MM.1S (cell line): Measurements from ENCODE around the gene LMO7.

Source experiments
- DNase-seq: peaks from one replicate; pipeline ENCODE4 v3.0.0-alpha.2; 2015
- H2AFZ ChIP-seq: fragments of 300-600 bp; sonication (generic); 2 replicates; pipeline ENCODE4 v1.6.0; 2016; ENCODE audit warnings: antibody characterized with exemption, low read length
- H3F3A ChIP-seq: fragments of 300-600 bp; sonication (generic); 2 replicates; pipeline ENCODE4 v1.6.1; 2016; ENCODE audit warnings: mild to moderate bottlenecking, antibody characterized with exemption, low read length, moderate library complexity, mixed read lengths; ENCODE audit not compliant: insufficient read depth
- H3K27ac ChIP-seq: fragments of 300-600 bp; sonication (generic); 2 replicates; pipeline ENCODE4 v1.5.1; 2016; ENCODE audit warnings: mild to moderate bottlenecking, low read length
- H3K27me3 ChIP-seq: fragments of 300-600 bp; sonication (generic); replicated peaks from 2 replicates; pipeline ENCODE4 v1.6.0; 2016; ENCODE audit warnings: low read length; ENCODE audit not compliant: insufficient read depth
- H3K36me3 ChIP-seq: fragments of 300-600 bp; sonication (generic); replicated peaks from 2 replicates; pipeline ENCODE4 v1.6.1; 2016; ENCODE audit warnings: mild to moderate bottlenecking, low read length, mixed read lengths; ENCODE audit not compliant: insufficient read depth
- H3K4me1 ChIP-seq: fragments of 300-600 bp; sonication (generic); 2 replicates; pipeline ENCODE4 v1.6.1; 2016; ENCODE audit warnings: low read length, mixed read lengths
- H3K4me2 ChIP-seq: fragments of 300-600 bp; sonication (generic); 2 replicates; pipeline ENCODE4 v1.6.0; 2016; ENCODE audit warnings: low read depth, low read length
- H3K4me3 ChIP-seq: fragments of 300-600 bp; sonication (generic); 2 replicates; pipeline ENCODE4 v1.5.1; 2016; ENCODE audit warnings: low read length, mixed read lengths
- H3K79me2 ChIP-seq: fragments of 300-600 bp; sonication (generic); 2 replicates; pipeline ENCODE4 v1.6.1; 2016; ENCODE audit warnings: mixed run types, low read length, mixed read lengths
- H3K9ac ChIP-seq: fragments of 300-600 bp; sonication (generic); 2 replicates; pipeline ENCODE4 v1.6.1; 2016; ENCODE audit warnings: low read length, mixed read lengths
- H3K9me2 ChIP-seq: fragments of 300-600 bp; sonication (generic); replicated peaks from 2 replicates; pipeline ENCODE4 v1.6.1; 2016; ENCODE audit warnings: mild to moderate bottlenecking, low read length, mixed read lengths; ENCODE audit not compliant: insufficient read depth
- H3K9me3 ChIP-seq: fragments of 300-600 bp; sonication (generic); replicated peaks from 2 replicates; pipeline ENCODE4 v1.6.1; 2016; ENCODE audit warnings: mild to moderate bottlenecking, low read length, mixed read lengths; ENCODE audit not compliant: insufficient read depth
- H4K20me1 ChIP-seq: fragments of 300-600 bp; sonication (generic); 2 replicates; pipeline ENCODE4 v1.6.1; 2016; ENCODE audit warnings: mild to moderate bottlenecking, low read length, moderate library complexity, mixed read lengths; ENCODE audit not compliant: insufficient read depth
- CTCF ChIP-seq: fragments of 300-600 bp; sonication (generic); IDR thresholded peaks from 2 replicates; pipeline ENCODE4 v1.5.1; 2016; ENCODE audit warnings: antibody characterized with exemption, low read length, mixed read lengths
- EZH2 ChIP-seq: fragments of 300-600 bp; sonication (generic); optimal IDR thresholded peaks from 2 replicates; pipeline ENCODE3; 2017; ENCODE audit warnings: low read depth, mild to moderate bottlenecking, antibody characterized with exemption, low read length, mixed read lengths
- EZH2phosphoT487 ChIP-seq: fragments of 300-600 bp; sonication (generic); IDR thresholded peaks from 2 replicates; pipeline ENCODE4 v1.6.1; 2018; ENCODE audit warnings: antibody characterized with exemption, low read length

LMO7 gene

DNA sequence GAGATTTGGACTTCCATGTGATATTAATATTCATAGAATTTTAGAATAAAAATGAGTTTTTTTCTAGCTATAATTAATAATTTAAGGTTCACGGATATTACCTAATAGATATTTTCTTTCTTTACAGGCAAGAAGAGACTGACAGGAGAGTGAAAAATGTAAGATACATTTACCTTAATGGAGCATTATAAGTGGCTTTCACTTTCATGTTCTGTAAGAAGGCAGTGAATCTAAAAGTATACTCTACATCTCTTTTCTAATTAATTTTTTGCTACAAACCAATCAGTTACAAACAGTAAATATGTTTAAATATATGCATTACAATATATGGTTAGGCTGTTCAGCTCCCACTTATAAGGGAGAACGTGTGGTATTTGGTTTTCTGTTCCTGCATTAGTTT lies 159.1 kb downstream of the LMO7 start:
- no peaks in the 10 kb centered on the region for H3K79me2 ChIP-seq
- TF ChIP-seq CTCF, result no peak
- TF ChIP-seq EZH2, result no peak
- TF ChIP-seq EZH2phosphoT487, result no peak
- no peaks in the 10 kb centered on the region for H4K20me1 ChIP-seq
- no peaks in the 10 kb centered on the region for H3K9me2 ChIP-seq
- no peak overlapping the region for H3K4me3 ChIP-seq
- H3K9ac ChIP-seq, result no peak overlapping the region
- H3K36me3 ChIP-seq, result no peaks in the 10 kb centered on the region
- no peak for DNase-seq
- no peaks in the 10 kb centered on the region for H3K4me1 ChIP-seq
- H3K9me3 ChIP-seq, result no peaks in the 10 kb centered on the region
- no peaks in the 10 kb centered on the region for H3K27me3 ChIP-seq
- no peak overlapping the region for H3K4me2 ChIP-seq
- H3F3A ChIP-seq, result no peaks in the 10 kb centered on the region
- H3K27ac ChIP-seq, result no peak overlapping the region
- no peak overlapping the region for H2AFZ ChIP-seq

DNA sequence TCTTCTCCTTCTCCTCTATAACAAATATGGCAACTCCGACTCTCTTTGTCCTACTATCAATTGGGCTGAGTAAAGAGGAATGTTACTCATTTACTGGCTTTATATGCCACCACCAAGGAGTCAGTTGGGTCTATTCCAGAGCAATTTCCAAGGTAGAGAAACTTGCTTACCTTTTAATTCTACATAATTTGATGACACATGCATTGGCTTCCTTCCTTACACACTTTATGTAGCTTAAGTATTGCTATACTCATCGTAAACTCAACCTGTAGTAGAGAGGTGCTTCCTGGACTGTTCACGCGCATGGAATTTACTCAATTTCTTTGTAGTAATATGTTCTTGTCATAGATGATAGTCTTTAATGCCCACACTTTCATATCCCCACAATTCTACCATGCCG lies 160.7 kb downstream of the LMO7 start:
- Histone ChIP-seq H3K27ac (no peak overlapping the region), H4K20me1 (no peaks in the 10 kb centered on the region), H2AFZ (no peak overlapping the region), H3K9me2 (no peaks in the 10 kb centered on the region), H3K4me3 (no peak overlapping the region), H3K4me2 (no peak overlapping the region), H3K4me1 (no peaks in the 10 kb centered on the region), H3K9ac (no peak overlapping the region), H3K79me2 (no peaks in the 10 kb centered on the region), H3F3A (no peaks in the 10 kb centered on the region), H3K36me3 (no peaks in the 10 kb centered on the region), H3K27me3 (no peaks in the 10 kb centered on the region), H3K9me3 (no peaks in the 10 kb centered on the region)
- DNase-seq, result no peak
- no peak for TF ChIP-seq EZH2phosphoT487
- no peak for TF ChIP-seq EZH2
- no peak for TF ChIP-seq CTCF

DNA sequence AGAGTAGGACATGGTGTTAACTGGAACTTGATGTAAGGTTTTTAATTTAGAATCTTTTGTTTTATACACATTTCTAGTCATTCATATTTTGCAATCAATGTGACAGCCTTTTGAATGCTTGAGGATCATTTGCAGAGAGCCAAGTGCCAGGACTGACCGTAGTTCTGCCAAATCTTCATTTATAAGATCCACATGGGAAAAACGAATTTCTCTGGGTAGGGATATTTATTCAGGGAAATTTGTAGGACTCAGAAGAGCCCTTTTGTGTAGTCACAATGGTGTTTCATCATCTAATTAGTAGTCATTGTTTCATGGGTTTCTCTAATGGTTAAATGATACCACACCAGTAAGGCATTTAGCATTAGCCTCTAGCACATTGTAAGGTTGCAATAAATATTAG lies 161.1 kb downstream of the LMO7 start:
- Histone ChIP-seq H3K4me2 (no peak overlapping the region), H3K9ac (no peak overlapping the region)
- no peak for DNase-seq

More for the DNA sequence above, 161.1 kb downstream of the LMO7 start:
- Histone ChIP-seq H3K27ac (no peak overlapping the region), H3K9me2 (no peaks in the 10 kb centered on the region), H3K79me2 (no peaks in the 10 kb centered on the region), H3K36me3 (no peaks in the 10 kb centered on the region), H3K4me1 (no peaks in the 10 kb centered on the region), H3K9me3 (no peaks in the 10 kb centered on the region), H2AFZ (no peak overlapping the region), H3F3A (no peaks in the 10 kb centered on the region), H3K4me3 (no peak overlapping the region), H3K27me3 (no peaks in the 10 kb centered on the region), H4K20me1 (no peaks in the 10 kb centered on the region)
- no peak for TF ChIP-seq CTCF
- TF ChIP-seq EZH2phosphoT487, result no peak
- TF ChIP-seq EZH2, result no peak
